HepG2 (cell line): ENCODE data around the gene ZNF84. TPM values are rescaled to one million over a fixed set of nuclear protein-coding genes. Genes with fewer than 3 reads are reported as not detected.

Source experiments
- HIVEP1 ChIP-seq: sonication (generic); formaldehyde crosslinking; IDR thresholded peaks from 2 replicates; pipeline ENCODE4 v1.4.0; 2020; ENCODE audit warnings: mild to moderate bottlenecking, missing genetic modification reagents
- HNRNPH1 ChIP-seq: fragments of 200-400 bp; formaldehyde crosslinking; optimal IDR thresholded peaks from 2 replicates; pipeline ENCODE3; 2017; ENCODE audit warnings: mild to moderate bottlenecking, low read depth, low read length
- HOXA3 ChIP-seq: sonication (generic); formaldehyde crosslinking; IDR thresholded peaks from 2 replicates; pipeline ENCODE4 v1.5.0; 2020; ENCODE audit warnings: missing genetic modification reagents
- KMT2A ChIP-seq: sonication (generic); formaldehyde crosslinking; IDR thresholded peaks from 2 replicates; pipeline ENCODE4 v1.4.0; 2020; ENCODE audit warnings: missing genetic modification reagents
- MBD4 ChIP-seq: IDR thresholded peaks from 2 replicates; pipeline ENCODE4 v1.6.1; 2012; ENCODE audit warnings: low read length, inconsistent platforms, borderline replicate concordance
- MBNL3 ChIP-seq: fragments of 250-450 bp; sonication (Bioruptor Pico); conservative IDR thresholded peaks from 2 replicates; pipeline ENCODE4 v1.8.0; 2022; ENCODE audit warnings: mild to moderate bottlenecking, inconsistent platforms
- MTA1 ChIP-seq: sonication (generic); formaldehyde crosslinking; IDR thresholded peaks from 2 replicates; pipeline ENCODE4 v1.4.0; 2020; ENCODE audit warnings: missing genetic modification reagents, mild to moderate bottlenecking, borderline replicate concordance
- ZNF550 ChIP-seq: sonication (generic); formaldehyde crosslinking; IDR thresholded peaks from 2 replicates; pipeline ENCODE4 v1.4.0; 2020; ENCODE audit warnings: mild to moderate bottlenecking, missing genetic modification reagents, borderline replicate concordance
- ZNF562 ChIP-seq: sonication (generic); formaldehyde crosslinking; IDR thresholded peaks from 2 replicates; pipeline ENCODE4 v1.8.0; 2022; ENCODE audit warnings: missing genetic modification reagents, borderline replicate concordance
- polyA plus RNA-seq, 8 experiments: library from polyadenylated mRNA; depleted of rRNA in 3 of 8; stranded (reverse) in 7 of 8; unstranded in 1 of 8; fragments of >200 nt; fragmentation: Illumina TruSeq in 4 of 8; extraction: Trizol in 4 of 8; gene quantifications; 2 replicates each; pipeline versions ENCODE4 v1.2.1 to v1.2.3, GENCODE V29; 2011 to 2016; ENCODE audit warnings: low read depth in 4 of 8, missing spikeins in 1 of 8, mixed read lengths in 1 of 8; ENCODE audit not compliant: insufficient read depth in 1 of 8
- total RNA-seq, 5 experiments: library from RNA; depleted of rRNA; stranded (reverse); fragments of >200 nt; fragmentation: Illumina TruSeq; extraction: Trizol; gene quantifications; 2 replicates each; pipeline ENCODE4 v1.2.3, GENCODE V29; 2016; ENCODE audit warnings: low read depth in 1 of 5
- TF ChIP-seq, protein P1 (sequence below): sonication (generic); formaldehyde crosslinking; IDR thresholded peaks from 2 replicates; pipeline ENCODE4 v1.5.1; 2020; ENCODE audit warnings: mild to moderate bottlenecking, missing genetic modification reagents, borderline replicate concordance
- TF ChIP-seq, protein P2 (sequence below): sonication (generic); formaldehyde crosslinking; IDR thresholded peaks from 2 replicates; pipeline ENCODE4 v1.8.0; 2022; ENCODE audit warnings: mild to moderate bottlenecking, missing genetic modification reagents; ENCODE audit not compliant: insufficient replicate concordance
- TF ChIP-seq, protein P3 (sequence below): sonication (generic); formaldehyde crosslinking; IDR thresholded peaks from 2 replicates; pipeline ENCODE4 v1.9.0; 2021; ENCODE audit warnings: missing genetic modification reagents, mild to moderate bottlenecking, borderline replicate concordance
- TF ChIP-seq, protein P4 (sequence below): sonication (generic); formaldehyde crosslinking; IDR thresholded peaks from 2 replicates; pipeline ENCODE4 v1.4.0; 2020; ENCODE audit warnings: mild to moderate bottlenecking, missing genetic modification reagents
- TF ChIP-seq, protein P5 (sequence below): sonication (generic); formaldehyde crosslinking; IDR thresholded peaks from 2 replicates; pipeline ENCODE4 v1.8.0; 2022; ENCODE audit warnings: mild to moderate bottlenecking, missing genetic modification reagents, moderate library complexity
- TF ChIP-seq, protein P6 (sequence below): IDR thresholded peaks from 2 replicates; pipeline ENCODE4 v1.6.1; 2016; ENCODE audit warnings: low read depth, borderline replicate concordance

Gene ZNF84
- total and polyA plus RNA-seq, 2 of the 13 experiments (the other 11 are each of a cell fraction or from before 2014, with no cell fraction given) = 15.5 to 21.8 TPM

DNA sequence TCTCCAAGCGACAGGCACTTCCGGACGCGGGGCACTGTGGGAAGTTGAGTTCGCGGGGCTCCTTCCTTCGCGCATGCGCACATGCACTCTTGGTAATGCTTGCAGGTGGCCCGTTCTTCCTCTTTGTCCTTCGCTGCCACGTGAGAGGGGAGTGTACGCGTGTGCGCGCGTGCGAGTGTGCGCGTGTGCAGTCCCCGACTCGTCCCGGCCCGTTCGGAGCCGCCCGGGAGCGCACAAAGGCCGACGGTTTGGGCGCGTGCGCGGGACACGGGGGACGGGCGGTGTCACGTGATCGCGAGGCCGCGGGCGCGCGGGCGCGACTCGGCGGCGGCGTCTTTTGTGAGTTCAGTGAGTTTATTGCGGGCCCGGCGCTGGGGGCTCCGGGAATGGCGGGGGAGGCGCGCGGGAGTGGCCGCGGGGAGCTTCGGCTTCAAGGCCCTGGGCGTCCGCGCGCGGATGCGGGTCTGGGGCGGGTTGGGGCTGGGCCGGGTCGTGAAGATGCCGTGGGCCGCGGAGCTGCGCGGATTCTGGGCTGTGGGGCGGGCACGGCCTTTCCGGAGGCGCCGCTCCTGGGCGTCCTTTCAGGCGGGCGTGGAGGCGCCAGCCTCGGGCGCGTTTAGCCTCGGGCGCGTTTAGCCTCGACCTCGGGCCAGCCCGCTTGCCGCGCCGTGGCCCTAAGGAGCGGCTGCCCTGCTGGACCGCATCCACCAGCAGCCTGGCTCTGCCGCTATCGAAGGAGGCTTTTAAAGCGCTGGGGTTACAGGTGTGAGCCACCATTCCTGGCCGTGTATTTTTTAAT, at the start of gene ZNF84 (continued):
- TF ChIP-seq, protein P1, sequence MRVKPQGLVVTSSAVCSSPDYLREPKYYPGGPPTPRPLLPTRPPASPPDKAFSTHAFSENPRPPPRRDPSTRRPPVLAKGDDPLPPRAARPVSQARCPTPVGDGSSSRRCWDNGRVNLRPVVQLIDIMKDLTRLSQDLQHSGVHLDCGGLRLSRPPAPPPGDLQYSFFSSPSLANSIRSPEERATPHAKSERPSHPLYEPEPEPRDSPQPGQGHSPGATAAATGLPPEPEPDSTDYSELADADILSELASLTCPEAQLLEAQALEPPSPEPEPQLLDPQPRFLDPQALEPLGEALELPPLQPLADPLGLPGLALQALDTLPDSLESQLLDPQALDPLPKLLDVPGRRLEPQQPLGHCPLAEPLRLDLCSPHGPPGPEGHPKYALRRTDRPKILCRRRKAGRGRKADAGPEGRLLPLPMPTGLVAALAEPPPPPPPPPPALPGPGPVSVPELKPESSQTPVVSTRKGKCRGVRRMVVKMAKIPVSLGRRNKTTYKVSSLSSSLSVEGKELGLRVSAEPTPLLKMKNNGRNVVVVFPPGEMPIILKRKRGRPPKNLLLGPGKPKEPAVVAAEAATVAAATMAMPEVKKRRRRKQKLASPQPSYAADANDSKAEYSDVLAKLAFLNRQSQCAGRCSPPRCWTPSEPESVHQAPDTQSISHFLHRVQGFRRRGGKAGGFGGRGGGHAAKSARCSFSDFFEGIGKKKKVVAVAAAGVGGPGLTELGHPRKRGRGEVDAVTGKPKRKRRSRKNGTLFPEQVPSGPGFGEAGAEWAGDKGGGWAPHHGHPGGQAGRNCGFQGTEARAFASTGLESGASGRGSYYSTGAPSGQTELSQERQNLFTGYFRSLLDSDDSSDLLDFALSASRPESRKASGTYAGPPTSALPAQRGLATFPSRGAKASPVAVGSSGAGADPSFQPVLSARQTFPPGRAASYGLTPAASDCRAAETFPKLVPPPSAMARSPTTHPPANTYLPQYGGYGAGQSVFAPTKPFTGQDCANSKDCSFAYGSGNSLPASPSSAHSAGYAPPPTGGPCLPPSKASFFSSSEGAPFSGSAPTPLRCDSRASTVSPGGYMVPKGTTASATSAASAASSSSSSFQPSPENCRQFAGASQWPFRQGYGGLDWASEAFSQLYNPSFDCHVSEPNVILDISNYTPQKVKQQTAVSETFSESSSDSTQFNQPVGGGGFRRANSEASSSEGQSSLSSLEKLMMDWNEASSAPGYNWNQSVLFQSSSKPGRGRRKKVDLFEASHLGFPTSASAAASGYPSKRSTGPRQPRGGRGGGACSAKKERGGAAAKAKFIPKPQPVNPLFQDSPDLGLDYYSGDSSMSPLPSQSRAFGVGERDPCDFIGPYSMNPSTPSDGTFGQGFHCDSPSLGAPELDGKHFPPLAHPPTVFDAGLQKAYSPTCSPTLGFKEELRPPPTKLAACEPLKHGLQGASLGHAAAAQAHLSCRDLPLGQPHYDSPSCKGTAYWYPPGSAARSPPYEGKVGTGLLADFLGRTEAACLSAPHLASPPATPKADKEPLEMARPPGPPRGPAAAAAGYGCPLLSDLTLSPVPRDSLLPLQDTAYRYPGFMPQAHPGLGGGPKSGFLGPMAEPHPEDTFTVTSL (CRISPR knock-in tag) = no peak
- TF ChIP-seq, protein P2, sequence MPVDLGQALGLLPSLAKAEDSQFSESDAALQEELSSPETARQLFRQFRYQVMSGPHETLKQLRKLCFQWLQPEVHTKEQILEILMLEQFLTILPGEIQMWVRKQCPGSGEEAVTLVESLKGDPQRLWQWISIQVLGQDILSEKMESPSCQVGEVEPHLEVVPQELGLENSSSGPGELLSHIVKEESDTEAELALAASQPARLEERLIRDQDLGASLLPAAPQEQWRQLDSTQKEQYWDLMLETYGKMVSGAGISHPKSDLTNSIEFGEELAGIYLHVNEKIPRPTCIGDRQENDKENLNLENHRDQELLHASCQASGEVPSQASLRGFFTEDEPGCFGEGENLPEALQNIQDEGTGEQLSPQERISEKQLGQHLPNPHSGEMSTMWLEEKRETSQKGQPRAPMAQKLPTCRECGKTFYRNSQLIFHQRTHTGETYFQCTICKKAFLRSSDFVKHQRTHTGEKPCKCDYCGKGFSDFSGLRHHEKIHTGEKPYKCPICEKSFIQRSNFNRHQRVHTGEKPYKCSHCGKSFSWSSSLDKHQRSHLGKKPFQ = no peak
- TF ChIP-seq, protein P3, sequence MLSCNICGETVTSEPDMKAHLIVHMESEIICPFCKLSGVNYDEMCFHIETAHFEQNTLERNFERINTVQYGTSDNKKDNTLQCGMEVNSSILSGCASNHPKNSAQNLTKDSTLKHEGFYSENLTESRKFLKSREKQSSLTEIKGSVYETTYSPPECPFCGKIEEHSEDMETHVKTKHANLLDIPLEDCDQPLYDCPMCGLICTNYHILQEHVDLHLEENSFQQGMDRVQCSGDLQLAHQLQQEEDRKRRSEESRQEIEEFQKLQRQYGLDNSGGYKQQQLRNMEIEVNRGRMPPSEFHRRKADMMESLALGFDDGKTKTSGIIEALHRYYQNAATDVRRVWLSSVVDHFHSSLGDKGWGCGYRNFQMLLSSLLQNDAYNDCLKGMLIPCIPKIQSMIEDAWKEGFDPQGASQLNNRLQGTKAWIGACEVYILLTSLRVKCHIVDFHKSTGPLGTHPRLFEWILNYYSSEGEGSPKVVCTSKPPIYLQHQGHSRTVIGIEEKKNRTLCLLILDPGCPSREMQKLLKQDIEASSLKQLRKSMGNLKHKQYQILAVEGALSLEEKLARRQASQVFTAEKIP (CRISPR knock-in tag) = no peak
- TF ChIP-seq, protein P4, sequence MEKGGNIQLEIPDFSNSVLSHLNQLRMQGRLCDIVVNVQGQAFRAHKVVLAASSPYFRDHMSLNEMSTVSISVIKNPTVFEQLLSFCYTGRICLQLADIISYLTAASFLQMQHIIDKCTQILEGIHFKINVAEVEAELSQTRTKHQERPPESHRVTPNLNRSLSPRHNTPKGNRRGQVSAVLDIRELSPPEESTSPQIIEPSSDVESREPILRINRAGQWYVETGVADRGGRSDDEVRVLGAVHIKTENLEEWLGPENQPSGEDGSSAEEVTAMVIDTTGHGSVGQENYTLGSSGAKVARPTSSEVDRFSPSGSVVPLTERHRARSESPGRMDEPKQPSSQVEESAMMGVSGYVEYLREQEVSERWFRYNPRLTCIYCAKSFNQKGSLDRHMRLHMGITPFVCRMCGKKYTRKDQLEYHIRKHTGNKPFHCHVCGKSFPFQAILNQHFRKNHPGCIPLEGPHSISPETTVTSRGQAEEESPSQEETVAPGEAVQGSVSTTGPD (CRISPR knock-in tag) = no peak
- TF ChIP-seq KMT2A (CRISPR knock-in tag) (0 out of 2 replicates have a peak, but pooled peaks have one; percentile 8), HIVEP1 (CRISPR knock-in tag) (no peak; the same call in 1 of the 2 replicates), MTA1 (CRISPR knock-in tag) (peak; percentile 64; the same call in 1 of the 2 replicates), ZNF562 (CRISPR knock-in tag) (peak; percentile 74; the same call in 1 of the 2 replicates), MBNL3 (CRISPR knock-in tag) (no peak), HNRNPH1 (no peak), MBD4 (no peak), HOXA3 (peak; percentile 70; the same call in 1 of the 2 replicates), ZNF550 (CRISPR knock-in tag) (peak; percentile 37; the same call in 1 of the 2 replicates)
- TF ChIP-seq, protein P5, sequence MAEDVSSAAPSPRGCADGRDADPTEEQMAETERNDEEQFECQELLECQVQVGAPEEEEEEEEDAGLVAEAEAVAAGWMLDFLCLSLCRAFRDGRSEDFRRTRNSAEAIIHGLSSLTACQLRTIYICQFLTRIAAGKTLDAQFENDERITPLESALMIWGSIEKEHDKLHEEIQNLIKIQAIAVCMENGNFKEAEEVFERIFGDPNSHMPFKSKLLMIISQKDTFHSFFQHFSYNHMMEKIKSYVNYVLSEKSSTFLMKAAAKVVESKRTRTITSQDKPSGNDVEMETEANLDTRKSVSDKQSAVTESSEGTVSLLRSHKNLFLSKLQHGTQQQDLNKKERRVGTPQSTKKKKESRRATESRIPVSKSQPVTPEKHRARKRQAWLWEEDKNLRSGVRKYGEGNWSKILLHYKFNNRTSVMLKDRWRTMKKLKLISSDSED (CRISPR knock-in tag) = peak; percentile 29; the same call in 1 of the 2 replicates
- TF ChIP-seq, protein P6, sequence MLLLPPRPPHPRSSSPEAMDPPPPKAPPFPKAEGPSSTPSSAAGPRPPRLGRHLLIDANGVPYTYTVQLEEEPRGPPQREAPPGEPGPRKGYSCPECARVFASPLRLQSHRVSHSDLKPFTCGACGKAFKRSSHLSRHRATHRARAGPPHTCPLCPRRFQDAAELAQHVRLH (CRISPR knock-in tag) = peak; percentile 88; the same call in 1 of the 2 replicates
